Mammary epithelial cell (primary cell): ENCODE data around the gene POU3F4.

Source experiments
- EZH2 ChIP-seq: IDR thresholded peaks from 2 replicates; pipeline ENCODE4 v1.6.1; 2012; ENCODE audit warnings: low read length, inconsistent platforms, borderline replicate concordance
- TF ChIP-seq, protein P1 (sequence below), 2 donors: IDR thresholded peaks in 1 of 2; conservative IDR thresholded peaks in 1 of 2; 2 replicates each; pipeline ENCODE4 v1.5.1; 2011 to 2012; ENCODE audit warnings: inconsistent platforms in 2 of 2, low read length in 2 of 2, mild to moderate bottlenecking in 2 of 2, control low read depth in 1 of 2, low read depth in 1 of 2; ENCODE audit not compliant: insufficient read depth in 1 of 2; ENCODE audit errors: extremely low read depth in 1 of 2

- TF ChIP-seq, protein P1, sequence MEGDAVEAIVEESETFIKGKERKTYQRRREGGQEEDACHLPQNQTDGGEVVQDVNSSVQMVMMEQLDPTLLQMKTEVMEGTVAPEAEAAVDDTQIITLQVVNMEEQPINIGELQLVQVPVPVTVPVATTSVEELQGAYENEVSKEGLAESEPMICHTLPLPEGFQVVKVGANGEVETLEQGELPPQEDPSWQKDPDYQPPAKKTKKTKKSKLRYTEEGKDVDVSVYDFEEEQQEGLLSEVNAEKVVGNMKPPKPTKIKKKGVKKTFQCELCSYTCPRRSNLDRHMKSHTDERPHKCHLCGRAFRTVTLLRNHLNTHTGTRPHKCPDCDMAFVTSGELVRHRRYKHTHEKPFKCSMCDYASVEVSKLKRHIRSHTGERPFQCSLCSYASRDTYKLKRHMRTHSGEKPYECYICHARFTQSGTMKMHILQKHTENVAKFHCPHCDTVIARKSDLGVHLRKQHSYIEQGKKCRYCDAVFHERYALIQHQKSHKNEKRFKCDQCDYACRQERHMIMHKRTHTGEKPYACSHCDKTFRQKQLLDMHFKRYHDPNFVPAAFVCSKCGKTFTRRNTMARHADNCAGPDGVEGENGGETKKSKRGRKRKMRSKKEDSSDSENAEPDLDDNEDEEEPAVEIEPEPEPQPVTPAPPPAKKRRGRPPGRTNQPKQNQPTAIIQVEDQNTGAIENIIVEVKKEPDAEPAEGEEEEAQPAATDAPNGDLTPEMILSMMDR (conservative IDR thresholded peaks at IDR 0.05 in 1 of 2, IDR thresholded peaks at IDR 0.05 in 1 of 2; ENCODE audit: extremely low read depth in 1 of 2, insufficient read depth in 1 of 2, low read depth in 1 of 2, low read length in 2 of 2) = no peak
- no peak for TF ChIP-seq EZH2
Observed at GRCh38 chrX:83521905-83522304, 13.8 kb downstream of the POU3F4 start.
